ENCODE results near the gene ARHGAP32. TPM values are rescaled to one million over a fixed set of nuclear protein-coding genes. Genes with fewer than 3 reads are reported as not detected.

Gene ARHGAP32
- total RNA-seq, 4 donors from 2014 or later, result 10.9 to 28.0 (median 19.2) TPM

- Histone ChIP-seq H3K4me3 (no peak overlapping the region), H3K27ac (no peak overlapping the region), H3K4me1 (no peaks in the 10 kb centered on the region), H3K9me3 (peaks cover 0 to 52% (median 14%) of the 10 kb centered on the region in 4 donors), H3K27me3 (no peaks in the 10 kb centered on the region), H3K36me3 (peaks cover 0 to 37% (median 0%) of the 10 kb centered on the region in 3 donors)
- no peak for DNase-seq (ENCODE audit: low spot score in 2 of 2)
- WGBS, 2 donors, result 60 to 92% methylated on average over 1 of the region's 1 CpG
- no peak for TF ChIP-seq EP300 (IDR thresholded peaks at IDR 0.05)
- no peak for TF ChIP-seq POLR2A (IDR thresholded peaks at IDR 0.05)
- no peak for TF ChIP-seq CTCF (IDR thresholded peaks at IDR 0.05)
These were observed 89.4 kb downstream of the ARHGAP32 start for GRCh38 chr11:129102756-129103155.

GRCh38 chr11:129102225-129102624 is 89.9 kb downstream of the ARHGAP32 start:
- Histone ChIP-seq H3K27me3 (no peaks in the 10 kb centered on the region), H3K36me3 (peaks cover 0 to 37% (median 0%) of the 10 kb centered on the region in 3 donors), H3K4me3 (no peak overlapping the region), H3K4me1 (no peaks in the 10 kb centered on the region), H3K9me3 (peaks cover 0 to 52% (median 17%) of the 10 kb centered on the region in 4 donors), H3K27ac (no peak overlapping the region)
- TF ChIP-seq EP300 (IDR thresholded peaks at IDR 0.05), result no peak
- no peak for TF ChIP-seq POLR2A (IDR thresholded peaks at IDR 0.05)
- TF ChIP-seq CTCF (IDR thresholded peaks at IDR 0.05), result no peak
- DNase-seq (ENCODE audit: low spot score in 2 of 2), result no peak

DNA sequence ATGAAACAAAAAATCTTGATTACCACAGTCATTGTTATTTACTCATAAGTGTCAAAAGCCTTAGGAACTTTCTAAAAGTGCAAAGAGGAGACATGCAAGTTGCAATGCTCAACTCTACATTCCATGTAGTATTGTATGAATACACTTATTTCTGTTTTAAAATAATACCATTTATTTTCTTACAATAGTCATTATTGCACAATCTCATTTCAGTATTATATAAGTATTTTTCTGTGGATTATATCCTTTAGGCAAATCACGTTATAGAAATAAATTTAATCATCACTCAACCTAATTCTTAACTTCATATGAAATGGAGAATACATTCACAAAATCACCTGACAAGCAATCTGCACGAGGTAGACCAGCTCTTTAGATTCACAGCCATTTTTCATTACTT is 98.8 kb downstream of the ARHGAP32 start:
- H3K27ac ChIP-seq, result no peak overlapping the region
- no peak overlapping the region for H3K4me3 ChIP-seq
- no peaks in the 10 kb centered on the region for H3K4me1 ChIP-seq
- H3K36me3 ChIP-seq, result peaks cover 0 to 8% (median 0%) of the 10 kb centered on the region in 3 donors
- DNase-seq (ENCODE audit: low spot score in 2 of 2), result no peak
- no peaks in the 10 kb centered on the region for H3K27me3 ChIP-seq
- H3K9me3 ChIP-seq, result peaks cover 0 to 20% (median 5%) of the 10 kb centered on the region in 4 donors
- TF ChIP-seq POLR2A (IDR thresholded peaks at IDR 0.05), result no peak
- no peak for TF ChIP-seq CTCF (IDR thresholded peaks at IDR 0.05)
- TF ChIP-seq EP300 (IDR thresholded peaks at IDR 0.05), result no peak
- WGBS, 2 donors, result 88 to 93% methylated on average over 2 of the region's 2 CpGs

DNA sequence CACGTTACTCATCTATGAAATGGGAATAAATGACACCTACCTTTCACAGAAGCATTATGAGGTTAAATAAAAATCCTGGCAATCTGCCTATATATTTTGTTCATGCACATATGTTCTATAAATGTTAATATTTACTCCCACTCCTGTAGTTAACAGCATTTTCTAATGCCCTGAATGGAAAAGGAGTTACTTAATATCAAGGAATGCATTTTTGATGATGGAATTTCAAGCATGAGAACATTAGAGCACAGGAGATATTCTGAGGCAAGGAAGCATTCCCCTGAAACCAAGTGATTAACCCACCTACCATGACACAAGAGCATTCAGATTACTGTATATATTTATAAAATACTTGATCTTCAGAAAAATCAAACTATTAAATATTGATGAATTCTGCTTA is 102.1 kb downstream of the ARHGAP32 start:
- H3K4me3 ChIP-seq, result no peak overlapping the region
- TF ChIP-seq EP300 (IDR thresholded peaks at IDR 0.05) (no peak), POLR2A (IDR thresholded peaks at IDR 0.05) (no peak), CTCF (IDR thresholded peaks at IDR 0.05) (no peak)
- WGBS, 2 donors, result 89 to 98% methylated on average over 1 of the region's 1 CpG
- peaks cover 0 to 7% (median 3%) of the 10 kb centered on the region in 4 donors for H3K9me3 ChIP-seq
- no peaks in the 10 kb centered on the region for H3K4me1 ChIP-seq
- H3K36me3 ChIP-seq, result peaks cover 0 to 13% (median 0%) of the 10 kb centered on the region in 3 donors
- no peak for DNase-seq (ENCODE audit: low spot score in 2 of 2)
- H3K27ac ChIP-seq, result no peak overlapping the region
- H3K27me3 ChIP-seq, result no peaks in the 10 kb centered on the region

GRCh38 chr11:129089279-129089678 is 102.8 kb downstream of the ARHGAP32 start:
- 93 to 96% methylated on average over 5 of the region's 5 CpGs for WGBS, 2 donors

More at GRCh38 chr11:129089279-129089678, 102.8 kb downstream of the ARHGAP32 start:
- Histone ChIP-seq H3K4me3 (no peak overlapping the region), H3K27ac (no peak overlapping the region), H3K4me1 (no peaks in the 10 kb centered on the region), H3K9me3 (peaks cover 0 to 14% (median 6%) of the 10 kb centered on the region in 4 donors), H3K36me3 (peaks cover 0 to 19% (median 0%) of the 10 kb centered on the region in 3 donors), H3K27me3 (no peaks in the 10 kb centered on the region)
- TF ChIP-seq POLR2A (IDR thresholded peaks at IDR 0.05) (no peak), CTCF (IDR thresholded peaks at IDR 0.05) (no peak), EP300 (IDR thresholded peaks at IDR 0.05) (no peak)
- DNase-seq (ENCODE audit: low spot score in 2 of 2), result no peak
